Measurements from ENCODE around the gene GSC2. TPM values are rescaled to one million over a fixed set of nuclear protein-coding genes. Genes with fewer than 3 reads are reported as not detected.

Gene GSC2
- total RNA-seq, 1 donor from 2014 or later, result not detected

DNA sequence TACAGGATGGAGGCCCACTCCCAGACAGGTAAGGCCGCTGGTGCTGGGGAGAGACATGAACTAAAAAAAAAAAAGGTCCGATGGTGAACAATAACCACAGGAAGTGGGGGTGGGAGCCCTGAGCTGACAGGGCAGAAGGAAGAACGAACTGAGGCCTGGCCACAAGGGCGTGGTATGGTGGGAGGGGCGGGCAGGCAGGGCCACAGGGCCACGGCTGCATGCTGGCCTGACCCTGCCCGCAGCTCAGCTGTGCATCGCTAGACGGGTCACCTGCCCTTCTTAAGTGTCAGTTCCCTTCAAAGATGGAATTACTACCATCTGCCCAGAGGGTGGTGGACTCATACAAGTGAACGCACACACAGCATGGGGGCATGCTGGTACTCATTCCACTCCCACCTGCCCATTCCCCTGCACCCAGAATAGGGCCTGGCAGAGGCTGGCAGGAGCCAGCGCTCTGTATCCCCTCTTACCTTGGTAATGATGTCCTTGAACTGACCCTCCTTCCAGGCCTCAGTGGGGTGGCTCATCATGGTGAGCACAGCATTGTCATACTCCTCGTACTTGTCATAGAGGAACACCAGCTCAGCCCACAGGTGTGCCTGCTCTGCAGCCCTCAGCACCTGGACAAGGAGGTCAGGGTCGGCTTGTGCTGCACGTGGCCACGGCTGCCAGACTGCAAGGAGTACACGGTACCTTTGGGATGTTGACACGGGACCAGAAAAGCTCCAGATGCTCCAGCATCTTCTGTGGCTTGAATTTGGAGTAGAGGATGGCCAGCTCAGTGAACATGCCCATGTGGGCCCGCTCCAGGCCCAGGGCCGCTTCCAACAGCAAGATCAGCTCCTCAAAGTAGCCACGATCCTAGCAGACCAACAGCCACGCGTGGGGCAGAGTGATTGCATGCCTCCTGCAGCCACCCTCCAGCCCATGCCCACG, 46.0 kb upstream of the GSC2 start:
- H3K9me3 Mint-ChIP-seq (ENCODE audit: low read depth), result no peaks in the 10 kb centered on the region
- H3K27ac Mint-ChIP-seq, result no peak overlapping the region
- DNase-seq (ENCODE audit: low spot score, unreplicated experiment), result no peak
- TF ChIP-seq, protein P1, sequence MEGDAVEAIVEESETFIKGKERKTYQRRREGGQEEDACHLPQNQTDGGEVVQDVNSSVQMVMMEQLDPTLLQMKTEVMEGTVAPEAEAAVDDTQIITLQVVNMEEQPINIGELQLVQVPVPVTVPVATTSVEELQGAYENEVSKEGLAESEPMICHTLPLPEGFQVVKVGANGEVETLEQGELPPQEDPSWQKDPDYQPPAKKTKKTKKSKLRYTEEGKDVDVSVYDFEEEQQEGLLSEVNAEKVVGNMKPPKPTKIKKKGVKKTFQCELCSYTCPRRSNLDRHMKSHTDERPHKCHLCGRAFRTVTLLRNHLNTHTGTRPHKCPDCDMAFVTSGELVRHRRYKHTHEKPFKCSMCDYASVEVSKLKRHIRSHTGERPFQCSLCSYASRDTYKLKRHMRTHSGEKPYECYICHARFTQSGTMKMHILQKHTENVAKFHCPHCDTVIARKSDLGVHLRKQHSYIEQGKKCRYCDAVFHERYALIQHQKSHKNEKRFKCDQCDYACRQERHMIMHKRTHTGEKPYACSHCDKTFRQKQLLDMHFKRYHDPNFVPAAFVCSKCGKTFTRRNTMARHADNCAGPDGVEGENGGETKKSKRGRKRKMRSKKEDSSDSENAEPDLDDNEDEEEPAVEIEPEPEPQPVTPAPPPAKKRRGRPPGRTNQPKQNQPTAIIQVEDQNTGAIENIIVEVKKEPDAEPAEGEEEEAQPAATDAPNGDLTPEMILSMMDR (IDR thresholded peaks at IDR 0.05; ENCODE audit: unreplicated experiment), result no peak
- H3K4me1 Mint-ChIP-seq (ENCODE audit: low read depth), result no peaks in the 10 kb centered on the region
- H3K4me3 Mint-ChIP-seq (ENCODE audit: low read depth), result no peak overlapping the region
- H3K36me3 Mint-ChIP-seq (ENCODE audit: insufficient read depth), result no peaks in the 10 kb centered on the region
- no peaks in the 10 kb centered on the region for H3K27me3 Mint-ChIP-seq

GRCh38 chr22:19194766-19195536, 44.9 kb upstream of the GSC2 start:
- no peak for DNase-seq (ENCODE audit: low spot score, unreplicated experiment)
- Mint-ChIP-seq H3K36me3 (ENCODE audit: insufficient read depth) (no peaks in the 10 kb centered on the region), H3K27ac (no peak overlapping the region), H3K4me1 (ENCODE audit: low read depth) (no peaks in the 10 kb centered on the region), H3K27me3 (no peaks in the 10 kb centered on the region), H3K4me3 (ENCODE audit: low read depth) (no peak overlapping the region), H3K9me3 (ENCODE audit: low read depth) (no peaks in the 10 kb centered on the region)
- TF ChIP-seq, protein P1 (IDR thresholded peaks at IDR 0.05; ENCODE audit: unreplicated experiment), result no peak

- H3K27ac Mint-ChIP-seq, result no peak overlapping the region
- no peak for DNase-seq (ENCODE audit: low spot score, unreplicated experiment)
Measured at GRCh38 chr22:19193879-19194278, 43.8 kb upstream of the GSC2 start.

GRCh38 chr22:19187716-19188563, 37.8 kb upstream of the GSC2 start:
- TF ChIP-seq, protein P1 (IDR thresholded peaks at IDR 0.05; ENCODE audit: unreplicated experiment), result no peak
- H3K9me3 Mint-ChIP-seq (ENCODE audit: low read depth), result no peaks in the 10 kb centered on the region
- no peak overlapping the region for H3K4me3 Mint-ChIP-seq (ENCODE audit: low read depth)
- H3K27ac Mint-ChIP-seq, result no peak overlapping the region
- no peak for DNase-seq (ENCODE audit: low spot score, unreplicated experiment)
- no peaks in the 10 kb centered on the region for H3K36me3 Mint-ChIP-seq (ENCODE audit: insufficient read depth)
- H3K27me3 Mint-ChIP-seq, result no peaks in the 10 kb centered on the region
- H3K4me1 Mint-ChIP-seq (ENCODE audit: low read depth), result no peaks in the 10 kb centered on the region

More at GRCh38 chr22:19193879-19194278, 43.8 kb upstream of the GSC2 start:
- Mint-ChIP-seq H3K9me3 (ENCODE audit: low read depth) (no peaks in the 10 kb centered on the region), H3K27me3 (no peaks in the 10 kb centered on the region), H3K4me1 (ENCODE audit: low read depth) (no peaks in the 10 kb centered on the region), H3K36me3 (ENCODE audit: insufficient read depth) (no peaks in the 10 kb centered on the region), H3K4me3 (ENCODE audit: low read depth) (no peak overlapping the region)
- TF ChIP-seq, protein P1 (IDR thresholded peaks at IDR 0.05; ENCODE audit: unreplicated experiment), result no peak

Measured in progenitor cell of endocrine pancreas (in vitro differentiated cells).